T follicular helper cell (primary cell): ENCODE measurements around the gene NT5C2.
"Not testable (repeated sequence)": the region's sequence is repeated elsewhere in the genome, so short reads cannot be mapped to it uniquely, and the experiment has no call there.

Experiments used
- DNase-seq: peaks from one replicate; pipeline ENCODE4 v3.0.0-alpha.2; 2020; ENCODE audit warnings: low read depth
- total RNA-seq, 2 experiments: gene quantifications; one replicate each; lab custom pipeline; 2026; lab: John Stamatoyannopoulos, UW

Gene NT5C2
- total RNA-seq = 67.6 to 77.1 reads per million in 2 experiments

DNA sequence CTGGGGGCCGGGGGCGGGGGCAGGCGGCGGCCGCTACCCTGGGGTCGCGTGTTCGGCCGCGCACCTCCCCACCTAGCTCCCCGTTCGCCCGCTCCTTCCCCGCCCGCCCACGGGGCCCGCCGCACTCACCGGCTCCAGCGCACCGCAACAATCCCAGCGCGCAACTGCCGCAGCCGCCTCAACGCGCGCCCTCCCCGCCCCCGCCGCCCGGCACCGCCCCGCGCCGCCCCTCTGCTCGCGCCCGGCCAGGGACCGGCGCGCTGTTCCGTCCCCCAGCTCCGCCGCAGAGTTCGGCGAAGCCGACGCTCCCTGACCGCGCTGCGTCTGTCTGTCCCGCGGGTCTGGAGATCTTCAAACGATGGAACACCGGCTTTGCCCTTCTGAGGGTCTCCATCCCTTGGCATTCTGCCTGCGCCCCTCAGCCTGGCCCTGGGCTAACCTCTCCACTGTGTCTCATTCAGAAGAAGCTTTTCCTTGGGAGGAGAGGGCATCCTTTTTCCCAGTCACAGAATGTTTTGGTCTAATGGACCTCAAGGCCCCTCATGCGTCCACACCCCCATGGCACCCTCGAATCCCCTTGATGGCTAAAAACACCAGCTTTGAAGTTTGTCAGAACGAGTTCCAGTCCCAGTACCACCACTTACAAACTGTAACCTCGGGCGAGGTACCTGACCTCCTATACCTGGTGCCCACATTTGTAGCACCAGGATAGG lies at the start of gene NT5C2:
TSS of gene NT5C2 (minus strand) at position 166 of the 713 bp plus-strand sequence. CDS start 18,314 bp downstream, outside the sequence.
- DNase-seq = peak; percentile 58

DNA sequence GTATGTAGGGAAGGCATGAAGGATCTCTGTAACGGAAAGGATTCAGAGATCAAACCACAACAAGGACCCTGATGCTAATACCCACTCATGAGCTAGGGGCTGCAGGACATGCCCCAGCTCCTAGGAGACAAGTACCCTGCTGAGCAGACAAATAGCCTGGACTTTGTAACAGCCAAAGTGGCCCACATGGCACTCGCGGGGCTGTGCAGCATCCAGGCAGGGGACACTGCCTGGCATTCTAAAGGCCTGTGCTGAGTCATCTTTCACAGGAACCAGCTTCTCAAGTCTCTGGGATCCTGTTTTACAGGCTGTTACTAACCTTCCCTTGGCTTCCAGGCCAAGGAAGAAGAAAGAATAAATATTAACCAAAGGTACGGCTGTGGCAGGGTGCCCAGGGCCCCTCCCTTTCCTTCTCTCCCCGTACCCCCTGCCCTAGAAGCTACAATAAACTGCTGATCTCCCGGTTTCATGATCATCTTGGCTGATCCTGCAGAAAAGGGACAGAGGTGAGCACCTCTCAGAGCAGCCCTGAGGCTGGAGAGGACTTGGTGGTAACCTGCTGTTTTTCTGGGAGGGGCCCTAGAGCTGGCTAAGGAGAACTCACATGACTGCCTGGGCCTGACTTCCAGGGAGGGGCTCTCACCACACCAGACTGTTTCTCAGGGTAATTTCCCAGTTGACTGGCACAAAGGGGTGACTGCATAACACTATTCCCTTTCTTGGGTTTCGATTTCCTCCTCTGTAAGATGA lies 48.4 kb upstream of the NT5C2 start:
- DNase-seq = no peak

DNA sequence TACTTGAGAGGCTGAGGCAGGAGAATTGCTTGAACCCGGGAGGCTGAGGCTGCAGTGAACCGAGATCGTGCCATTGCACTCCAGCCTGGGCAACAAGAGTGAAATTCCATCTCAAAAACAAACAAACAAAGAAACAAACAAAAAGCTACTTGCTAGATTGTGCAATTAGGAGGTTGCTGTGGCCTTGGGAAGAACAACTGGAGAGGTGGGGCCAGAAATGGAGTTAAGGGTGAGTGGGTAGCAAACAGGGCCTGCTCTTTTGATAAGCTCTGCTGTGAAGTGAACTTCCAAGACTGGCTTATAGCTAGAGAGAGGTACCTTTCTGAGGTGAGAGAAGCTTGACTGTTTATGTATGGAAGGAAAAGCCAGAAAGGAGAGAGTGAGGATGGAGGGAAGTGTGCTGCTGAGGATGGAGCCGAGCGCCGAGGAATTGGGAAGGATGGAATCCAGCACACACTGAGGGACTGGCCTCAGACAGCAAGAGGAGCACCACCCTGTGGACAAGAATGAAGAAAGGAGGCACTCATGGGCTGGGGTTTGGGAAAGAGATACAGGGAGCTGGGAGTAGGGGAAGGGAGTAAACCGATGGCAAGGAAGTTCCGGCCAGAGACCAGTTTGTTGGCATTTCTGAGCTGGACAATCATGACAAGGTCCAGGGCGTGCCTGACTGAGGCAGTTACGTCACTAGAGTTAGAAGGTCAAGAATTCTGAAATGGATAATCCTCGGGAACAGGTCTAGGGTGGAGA lies 45.6 kb upstream of the NT5C2 start:
- no peak for DNase-seq

DNA sequence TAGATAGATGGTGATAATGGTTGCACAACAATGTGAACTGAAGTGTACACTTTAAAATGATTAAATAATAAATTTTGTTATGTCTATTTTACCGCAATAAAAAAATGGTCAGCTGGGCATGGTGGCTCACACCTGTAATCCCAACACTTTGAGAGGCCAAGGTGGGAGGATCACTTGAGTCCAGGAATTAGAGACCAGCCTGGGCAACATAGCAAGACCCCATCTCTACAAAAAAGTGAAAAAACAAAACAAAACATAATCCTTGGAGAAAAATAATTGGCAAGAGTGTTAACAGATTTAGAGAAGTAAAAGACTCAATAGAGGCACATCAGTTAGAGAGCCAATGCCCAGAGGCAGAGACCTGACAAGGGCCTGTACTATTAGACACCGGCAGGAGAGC lies 42.7 kb upstream of the NT5C2 start:
- DNase-seq = no peak

GRCh38 chr10:103232772-103233488 lies 39.9 kb upstream of the NT5C2 start:
- no peak for DNase-seq

DNA sequence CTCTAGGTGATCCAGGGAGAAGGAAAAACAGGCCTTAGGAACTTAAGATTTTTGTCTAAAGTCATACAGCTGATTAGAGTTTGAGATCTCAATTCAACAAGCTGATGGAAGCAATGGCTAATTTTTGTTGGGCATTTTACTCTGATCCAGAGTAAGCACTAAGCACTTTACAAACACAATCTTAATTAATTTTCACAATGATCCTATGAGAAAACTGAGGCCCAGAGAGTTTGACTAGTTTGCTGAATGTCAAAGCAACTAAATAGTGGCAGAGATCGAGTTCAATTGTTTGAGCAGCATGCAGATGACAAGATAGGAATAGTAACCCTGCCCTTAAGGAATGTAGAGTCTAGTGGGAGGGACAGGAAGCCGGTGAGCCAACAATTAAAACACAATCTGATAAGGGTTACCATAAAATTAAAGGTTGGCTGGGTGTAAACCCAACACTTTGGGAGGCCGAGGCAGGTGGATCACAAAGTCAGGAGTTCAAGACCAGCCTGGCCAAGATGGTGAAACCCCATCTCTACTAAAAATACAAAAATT lies 39.1 kb upstream of the NT5C2 start:
- DNase-seq = no peak

GRCh38 chr10:103231047-103231551 lies 38.0 kb upstream of the NT5C2 start:
- no peak for DNase-seq

- DNase-seq = no peak
Measured at GRCh38 chr10:103227416-103227815, 34.3 kb upstream of the NT5C2 start.

- no peak for DNase-seq
Measured at GRCh38 chr10:103225939-103226338, 32.9 kb upstream of the NT5C2 start.

DNA sequence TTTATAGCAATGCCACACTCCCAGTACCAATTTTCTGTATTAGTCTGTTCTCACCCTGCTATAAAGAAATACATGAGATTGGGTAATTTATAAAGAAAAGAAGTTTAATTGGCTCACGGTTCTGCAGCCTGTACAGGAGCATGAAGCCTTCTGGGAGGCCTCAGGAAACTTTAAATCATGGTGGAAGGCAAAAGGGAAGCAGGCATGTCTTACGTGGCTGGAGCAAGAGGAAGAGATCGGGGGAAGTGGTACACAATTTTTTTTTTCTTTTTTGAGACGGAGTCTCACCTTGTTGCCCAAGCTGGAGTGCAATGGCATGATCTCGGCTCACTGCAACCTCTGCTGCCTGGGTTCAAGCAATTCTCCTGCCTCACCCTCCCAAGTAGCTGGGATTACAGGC lies 31.6 kb upstream of the NT5C2 start:
- DNase-seq = not testable (repeated sequence)

DNA sequence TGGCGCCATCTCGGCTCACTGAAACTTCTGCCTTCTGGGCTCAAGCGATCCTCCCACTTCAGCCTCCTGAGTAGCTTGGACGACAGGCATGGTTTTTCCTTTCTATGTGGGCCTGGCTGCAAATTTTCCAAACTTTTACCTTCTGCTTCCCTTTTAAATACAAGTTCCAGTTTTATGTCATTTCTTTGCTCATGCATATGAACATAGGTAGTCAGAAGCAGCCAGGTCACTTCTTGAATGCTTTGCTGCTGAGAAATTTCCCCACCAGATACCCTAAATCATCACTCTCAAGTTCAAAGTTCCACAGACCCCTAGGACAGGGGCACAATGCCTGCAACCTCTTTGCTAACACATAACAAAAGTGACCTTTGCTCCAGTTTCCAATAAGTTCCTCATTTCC lies 31.1 kb upstream of the NT5C2 start:
- no peak for DNase-seq

DNA sequence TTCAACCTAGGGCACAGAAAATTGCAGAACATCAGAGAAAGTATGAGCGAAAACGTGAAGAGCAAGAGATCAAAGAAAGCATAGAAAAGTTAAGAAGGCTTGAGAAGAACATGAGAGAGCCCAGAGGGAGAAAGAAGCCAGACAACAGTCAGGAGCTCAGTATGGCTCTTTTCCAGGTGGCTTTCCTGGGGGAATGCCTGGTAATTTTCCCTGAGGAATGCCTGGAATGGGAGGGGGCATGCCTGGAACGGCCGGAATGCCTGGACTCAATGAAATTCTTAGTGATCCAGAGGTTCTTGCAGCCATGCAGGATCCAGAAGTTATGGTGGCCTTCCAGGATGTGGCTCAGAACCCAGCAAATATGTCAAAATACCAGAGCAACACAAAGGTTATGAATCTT lies 23.3 kb upstream of the NT5C2 start:
- DNase-seq = not testable (repeated sequence)

DNA sequence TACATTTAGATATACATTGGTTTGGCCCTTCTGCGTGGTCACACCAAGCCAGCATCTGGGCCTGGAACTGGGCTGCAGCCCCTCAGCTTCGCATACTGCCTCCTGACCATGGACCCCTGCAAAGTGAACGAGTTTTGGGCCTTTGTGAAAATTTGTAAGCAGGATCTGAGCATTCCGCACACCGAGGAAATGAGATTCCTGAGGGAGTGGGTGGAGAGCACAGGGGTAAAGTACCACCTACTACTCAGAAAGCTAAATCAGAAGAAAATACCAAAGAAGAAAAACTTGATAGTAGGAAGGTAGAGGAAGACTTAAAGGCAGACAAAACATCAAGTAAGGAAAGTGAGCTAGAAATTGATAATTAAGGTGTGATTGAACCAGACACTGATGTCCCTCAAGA lies 22.5 kb upstream of the NT5C2 start:
- DNase-seq = no peak

DNA sequence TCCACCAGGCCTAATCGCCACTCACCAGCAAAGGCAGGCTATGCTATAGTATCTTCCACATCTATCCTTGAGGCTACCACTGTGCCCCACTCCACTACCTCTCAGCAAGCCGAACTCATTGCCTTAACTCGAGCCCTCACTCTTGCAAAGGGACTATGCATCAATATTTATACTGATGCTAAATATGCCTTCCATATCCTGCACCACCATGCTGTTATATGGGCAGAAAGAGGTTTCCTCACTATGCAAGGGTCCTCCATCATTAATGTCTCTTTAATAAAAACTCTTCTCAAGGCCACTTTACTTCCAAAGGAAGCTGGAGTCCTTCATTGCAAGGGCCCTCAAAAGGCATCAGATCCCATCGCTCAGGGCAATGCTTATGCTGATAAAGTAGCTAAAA lies 17.2 kb upstream of the NT5C2 start:
- not testable (repeated sequence) for DNase-seq

DNA sequence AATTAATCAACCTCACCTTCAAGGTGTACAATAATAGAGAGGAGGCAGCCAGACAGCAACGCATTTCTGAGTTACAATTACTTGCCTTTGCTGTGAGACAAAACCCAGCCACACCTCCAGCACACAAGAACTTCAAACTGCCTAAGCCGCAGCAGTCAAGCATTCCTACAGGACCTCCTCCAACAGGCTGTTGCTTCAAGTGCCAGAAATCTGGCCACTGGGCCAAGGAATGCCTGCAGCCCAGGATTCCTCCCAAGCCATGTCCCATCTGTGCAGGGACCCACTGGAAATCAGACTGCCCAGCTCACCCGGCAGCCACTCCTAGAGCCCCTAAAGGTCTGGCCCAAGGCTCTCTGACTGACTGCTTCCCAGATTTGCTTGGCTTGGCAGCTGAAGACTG lies 14.6 kb upstream of the NT5C2 start:
- DNase-seq = not testable (repeated sequence)

DNA sequence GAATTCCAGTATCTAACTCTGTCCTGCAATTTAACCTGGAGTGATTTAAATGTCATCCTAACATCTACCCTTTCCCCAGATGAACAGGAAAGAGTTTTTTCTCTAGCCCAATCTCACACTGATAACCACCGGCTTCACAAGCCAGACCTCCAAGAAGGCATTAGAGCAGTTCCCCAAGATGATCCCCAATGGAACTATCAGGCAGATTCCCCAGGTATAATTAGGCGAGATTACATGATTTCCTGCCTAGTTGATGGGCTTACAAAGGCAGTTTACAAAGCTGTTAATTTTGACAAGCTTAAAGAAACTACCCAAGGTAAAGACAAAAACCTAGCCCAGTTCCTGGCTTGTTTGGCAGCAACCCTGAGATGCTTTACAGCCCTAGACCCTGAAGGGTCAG lies 14.1 kb upstream of the NT5C2 start:
- no peak for DNase-seq

DNA sequence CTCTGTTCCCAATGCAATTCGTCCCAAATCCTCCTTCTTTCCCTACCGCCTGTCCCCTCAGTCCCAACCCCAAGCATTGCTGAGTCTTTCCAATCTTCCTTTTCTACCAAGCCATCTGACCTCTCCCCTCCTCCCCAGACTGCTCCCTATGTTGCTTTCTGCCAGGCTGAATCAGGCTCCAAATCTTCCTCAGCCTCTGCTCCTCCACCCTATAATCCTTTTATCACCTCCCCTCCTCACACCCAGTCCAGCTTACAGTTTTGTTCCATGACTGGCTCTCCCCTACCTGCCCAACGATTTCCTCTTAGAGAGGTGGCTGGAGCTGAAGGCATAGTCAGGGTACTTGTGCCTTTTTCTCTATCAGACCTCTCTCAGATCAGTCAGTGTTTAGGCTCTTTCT lies 13.6 kb upstream of the NT5C2 start:
- DNase-seq = not testable (repeated sequence)

DNA sequence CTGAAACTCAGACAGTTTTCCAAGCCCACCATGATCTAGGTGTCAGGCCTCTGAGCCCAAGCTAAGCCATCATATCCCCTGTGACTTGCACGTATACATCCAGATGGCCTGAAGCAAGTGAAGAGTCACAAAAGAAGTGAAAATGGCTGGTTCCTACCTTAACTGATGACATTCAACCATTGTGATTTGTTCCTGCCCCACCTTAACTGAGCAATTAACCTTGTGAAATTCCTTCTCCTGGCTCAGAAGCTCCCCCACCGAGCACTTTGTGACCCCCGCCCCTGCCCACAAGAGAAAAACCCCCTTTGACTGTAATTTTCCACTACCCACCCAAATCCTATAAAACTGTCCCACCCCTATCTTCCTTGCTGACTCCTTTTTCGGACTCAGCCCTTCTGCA lies 12.3 kb upstream of the NT5C2 start:
- DNase-seq = not testable (repeated sequence)

- no peak for DNase-seq
Measured at GRCh38 chr10:103204353-103205255, 11.5 kb upstream of the NT5C2 start.

DNA sequence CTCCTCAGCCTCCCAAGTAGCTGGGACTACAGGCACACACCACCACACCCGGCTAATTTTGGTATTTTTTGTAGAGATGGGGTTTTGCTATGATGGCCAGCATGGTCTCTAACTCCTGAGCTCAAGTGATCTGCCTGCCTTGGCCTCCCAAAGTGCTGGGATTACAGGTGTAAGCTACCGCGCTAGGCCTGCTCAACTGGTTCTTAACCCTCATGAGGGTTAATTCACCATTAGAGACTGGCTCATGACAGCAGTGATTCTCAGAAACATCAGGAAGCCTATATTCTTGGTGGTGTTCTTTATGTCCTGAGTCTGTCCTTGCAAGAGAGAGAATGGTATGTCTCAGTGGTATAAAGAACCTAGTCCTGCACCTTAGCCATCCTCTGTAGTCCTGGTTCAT lies 10.4 kb upstream of the NT5C2 start:
- DNase-seq = no peak
